ENCODE measurements around the gene DISP2. TPM values are rescaled to one million over a fixed set of nuclear protein-coding genes. Genes with fewer than 3 reads are reported as not detected.
A peak's percentile ranks its signal among the peaks of the same experiment; 100 is the strongest.

DISP2 gene
- total RNA-seq, 4 donors from 2014 or later = 0.81 to 5.9 (median 3.6) TPM

GRCh38 chr15:40428185-40428584 is 70.2 kb downstream of the DISP2 start:
- WGBS, 2 donors = 28 to 41% methylated on average over 3 to 4 of the region's 4 CpGs
- DNase-seq = peak; percentile 80 to 85
- Histone ChIP-seq H3K4me3 (replicated peaks in 1 of 3) (no peak overlapping the region), H3K27me3 (no peaks in the 10 kb centered on the region), H3K9me3 (no peaks in the 10 kb centered on the region), H3K27ac (no peak overlapping the region), H3K4me1 (no peaks in the 10 kb centered on the region), H3K36me3 (no peaks in the 10 kb centered on the region)
- intact Hi-C loops (cut with DNase I) = loop anchor here (10.0 kb wide), 1 partner anchor 63 kb away; no protein-coding TSS in a partner anchor
- TF ChIP-seq POLR2A (IDR thresholded peaks at IDR 0.05) (no peak), CTCF (IDR thresholded peaks at IDR 0.05) (no peak)

Other genes with a start within 250 kb of the DISP2 start
- 10 to 100 TPM; 31.9 to 49.3 (median 37.2) TPM for gene BMF, start 249.3 kb upstream of the DISP2 start, total RNA-seq
- 1 to 10 TPM in 2 of 4 donors, under 1 TPM in 2; 0.20 to 3.7 (median 1.4) TPM for gene BUB1B, start 197.2 kb upstream of the DISP2 start, total RNA-seq
- gene PAK6, start 119.2 kb upstream of the DISP2 start, total RNA-seq = 10 to 100 TPM; 33.9 to 63.4 (median 43.9) TPM
- gene ANKRD63, start 75.2 kb upstream of the DISP2 start, total RNA-seq = 1 to 10 TPM in 1 of 4 donors, not detected in 3; 2.1 TPM
- 1 to 10 TPM; 1.7 to 7.2 (median 4.1) TPM for gene PLCB2, start 50.3 kb upstream of the DISP2 start, total RNA-seq
- gene INAFM2, start 34.5 kb upstream of the DISP2 start, total RNA-seq = 10 to 100 TPM; 47.5 to 86.9 (median 63.8) TPM
- 100 to 1,000 TPM in 2 of 4 donors, 10 to 100 TPM in 2; 54.2 to 126 (median 97.5) TPM for gene CCDC9B, start 17.3 kb upstream of the DISP2 start, total RNA-seq
- gene PHGR1, start 7.2 kb upstream of the DISP2 start, total RNA-seq = not detected
- gene KNSTRN, start 24.5 kb downstream of the DISP2 start, total RNA-seq = 100 to 1,000 TPM; 216 to 342 (median 251) TPM
- gene IVD, start 47.6 kb downstream of the DISP2 start, total RNA-seq = 100 to 1,000 TPM; 393 to 723 (median 539) TPM
- 10 to 100 TPM; 20.0 to 50.4 (median 35.1) TPM for gene BAHD1, start 82.7 kb downstream of the DISP2 start, total RNA-seq
- 10 to 100 TPM; 15.7 to 22.6 (median 20.1) TPM for gene CHST14, start 112.8 kb downstream of the DISP2 start, total RNA-seq
- gene CCDC32, start 206.8 kb downstream of the DISP2 start, total RNA-seq = 10 to 100 TPM; 36.8 to 49.0 (median 43.7) TPM
- 10 to 100 TPM in 1 of 4 donors, 1 to 10 TPM in 3; 5.8 to 10.1 (median 7.1) TPM for gene RPUSD2, start 211.1 kb downstream of the DISP2 start, total RNA-seq
- 1 to 10 TPM in 2 of 4 donors, under 1 TPM in 2; 0.78 to 3.8 (median 0.93) TPM for gene KNL1, start 236.0 kb downstream of the DISP2 start, total RNA-seq